ENCODE data around the gene PRKAR2A. TPM values are rescaled to one million over a fixed set of nuclear protein-coding genes. Genes with fewer than 3 reads are reported as not detected.

The PRKAR2A gene
- total RNA-seq (2021; ENCODE audit: unreplicated experiment), result 85.4 TPM
- polyA plus RNA-seq (2012; ENCODE audit: insufficient read length), result 32.1 TPM
- Bru-seq, nascent RNA, result percentile 64 among the genes with signal in this experiment
- BruChase-seq, experiment 1, labeled RNA remaining after a 2-hour chase, result percentile 71 among the genes with signal in this experiment
- percentile 85 among the genes with signal in this experiment for BruChase-seq, experiment 2, labeled RNA remaining after a 6-hour chase
- long read RNA-seq, full-length matches to known transcripts, result 46 of 94 reads
- long read RNA-seq, partial matches to known transcripts, result 11 of 94 reads
- long read RNA-seq, other reads (novel, unspliced or antisense), result 37 of 94 reads

GRCh38 chr3:48847504-48848423 lies at the start of gene PRKAR2A:
Gene PRKAR2A (minus strand): TSS chr3:48847874. CDS start chr3:48847596, 278 bp downstream.
- Histone ChIP-seq H3K36me3 (ENCODE audit: control insufficient read depth, insufficient read depth, low read length) (no peaks in the 10 kb centered on the region), H3K4me1 (ENCODE audit: control insufficient read depth, insufficient read depth, low read length) (peaks cover 13% of the 10 kb centered on the region; the same call in 1 of the 2 replicates), H3K4me3 (ENCODE audit: low read depth in 2 of 2, low read length in 2 of 2) (peak within 1 kb of the TSS; percentile 67 to 76), H3K27me3 (ENCODE audit: control insufficient read depth, insufficient read depth, low read length) (no peaks in the 10 kb centered on the region), H3K27ac (ENCODE audit: low read length) (peak within 1 kb of the TSS; percentile 91), H3K9me3 (ENCODE audit: control insufficient read depth, insufficient read depth, low read depth, low read length) (no peaks in the 10 kb centered on the region)
- DNase-seq (ENCODE audit: low read depth, low spot score) (peak; percentile 39), ATAC-seq (peak; percentile 95)
- BruUV-seq (replicated peaks), result TSS peak; percentile 84
- in situ Hi-C loops (cut with HindIII; ENCODE audit: low pct_unique_long_range_greater_than_20kb, low sequenced_read_pairs), result no loop called here
- peak; percentile 47; the same call in 1 of the 2 replicates for TF ChIP-seq POLR2AphosphoS5 (IDR thresholded peaks at IDR 0.05; ENCODE audit: low read depth, low read length)
- peak; percentile 80; the same call in 1 of the 2 replicates for TF ChIP-seq SIN3A (IDR thresholded peaks at IDR 0.05; ENCODE audit: borderline replicate concordance, insufficient read depth, low read depth, low read length)
- no peak for TF ChIP-seq TCF7L2 (IDR thresholded peaks at IDR 0.05; ENCODE audit: low read depth, low read length)
- no peak for TF ChIP-seq REST (IDR thresholded peaks at IDR 0.05; ENCODE audit: insufficient read depth in 1 of 2, low read depth in 2 of 2, low read length in 1 of 2)
- POLR2A ChIA-PET, result interaction anchor here (0.7 kb wide), 1 partner anchor 425 kb away, joined by 4 read pairs; no protein-coding TSS in a partner anchor
- CTCF ChIA-PET, result interaction anchor here (0.7 kb wide), 1 partner anchor 8 kb away, joined by 5 read pairs; no protein-coding TSS in a partner anchor
- intact Hi-C loops (cut with micrococcal nuclease; ENCODE audit: unreplicated experiment), result no loop called here

GRCh38 chr3:48896936-48897335 lies 49.3 kb upstream of the PRKAR2A start:
- DNase-seq (ENCODE audit: low read depth, low spot score), result no peak
- Histone ChIP-seq H3K36me3 (ENCODE audit: control insufficient read depth, insufficient read depth, low read length) (no peaks in the 10 kb centered on the region), H3K27ac (ENCODE audit: low read length) (no peak overlapping the region), H3K9me3 (ENCODE audit: control insufficient read depth, insufficient read depth, low read depth, low read length) (no peaks in the 10 kb centered on the region), H3K27me3 (ENCODE audit: control insufficient read depth, insufficient read depth, low read length) (no peaks in the 10 kb centered on the region), H3K4me3 (ENCODE audit: low read depth in 2 of 2, low read length in 2 of 2) (no peak overlapping the region), H3K4me1 (ENCODE audit: control insufficient read depth, insufficient read depth, low read length) (peaks cover 10% of the 10 kb centered on the region)
- POLR2A ChIA-PET, result interaction anchor here (0.7 kb wide), 2 partner anchors 13 to 388 kb away, joined by 3 to 4 read pairs; no protein-coding TSS in a partner anchor
- in situ Hi-C loops (cut with HindIII; ENCODE audit: low pct_unique_long_range_greater_than_20kb, low sequenced_read_pairs), result no loop called here
- intact Hi-C loops (cut with micrococcal nuclease; ENCODE audit: unreplicated experiment), result no loop called here
- no peak for TF ChIP-seq CTCF (IDR thresholded peaks at IDR 0.05)
- TF ChIP-seq TCF7L2 (IDR thresholded peaks at IDR 0.05; ENCODE audit: low read depth, low read length), result no peak
- no peak for TF ChIP-seq REST (IDR thresholded peaks at IDR 0.05; ENCODE audit: insufficient read depth in 1 of 2, low read depth in 2 of 2, low read length in 1 of 2)
- no peak for TF ChIP-seq SIN3A (IDR thresholded peaks at IDR 0.05; ENCODE audit: borderline replicate concordance, insufficient read depth, low read depth, low read length)
- TF ChIP-seq POLR2AphosphoS5 (IDR thresholded peaks at IDR 0.05; ENCODE audit: low read depth, low read length), result no peak
- CTCF ChIA-PET, result no interaction called here
- BruUV-seq (replicated peaks), result no TSS peak
- ATAC-seq, result no peak

Measured in Panc1 (cell line).